COLO829 (cell line): ENCODE results near the gene TAS2R46.
"Not testable (repeated sequence)": the region's sequence is repeated elsewhere in the genome, so short reads cannot be mapped to it uniquely, and the experiment has no call there.

Experiments used
- DNase-seq: peaks from one replicate; pipeline ENCODE4 v3.0.0; 2012; ENCODE audit warnings: low spot score

TAS2R46 gene

GRCh38 chr12:11062194-11062593 is at the start of gene TAS2R46:
TAS2R46 (minus strand) TSS chr12:11062294; CDS start chr12:11062294, 0 bp downstream.
- DNase-seq = not testable (repeated sequence)

- not testable (repeated sequence) for DNase-seq
Observed at GRCh38 chr12:11111213-11111612, 49.1 kb upstream of the TAS2R46 start.

GRCh38 chr12:11108862-11109261 is 46.8 kb upstream of the TAS2R46 start:
- no peak for DNase-seq

- DNase-seq = no peak
Observed at GRCh38 chr12:11107719-11108118, 45.6 kb upstream of the TAS2R46 start.

GRCh38 chr12:11106288-11106687 is 44.2 kb upstream of the TAS2R46 start:
- DNase-seq = no peak

GRCh38 chr12:11105546-11105945 is 43.5 kb upstream of the TAS2R46 start:
- no peak for DNase-seq

GRCh38 chr12:11094910-11095309 is 32.8 kb upstream of the TAS2R46 start:
- not testable (repeated sequence) for DNase-seq

GRCh38 chr12:11092128-11092527 is 30.0 kb upstream of the TAS2R46 start, which contains the start of gene TAS2R43:
TAS2R43 (minus strand) TSS chr12:11092313; CDS start chr12:11092229, 84 bp downstream.
- DNase-seq = no peak

- no peak for DNase-seq
Observed at GRCh38 chr12:11089246-11089645, 27.2 kb upstream of the TAS2R46 start.

GRCh38 chr12:11085419-11085818 is 23.3 kb upstream of the TAS2R46 start:
- no peak for DNase-seq

GRCh38 chr12:11081987-11082386 is 19.9 kb upstream of the TAS2R46 start:
- DNase-seq = no peak

GRCh38 chr12:11078246-11078645 is 16.2 kb upstream of the TAS2R46 start:
- no peak for DNase-seq

GRCh38 chr12:11075642-11076041 is 13.5 kb upstream of the TAS2R46 start:
- no peak for DNase-seq

GRCh38 chr12:11071414-11071813 is 9.3 kb upstream of the TAS2R46 start:
- no peak for DNase-seq

GRCh38 chr12:11070999-11071398 is 8.9 kb upstream of the TAS2R46 start:
- DNase-seq = no peak

- no peak for DNase-seq
Observed at GRCh38 chr12:11069854-11070365, 7.8 kb upstream of the TAS2R46 start.

- DNase-seq = no peak
Observed at GRCh38 chr12:11067514-11067913, 5.4 kb upstream of the TAS2R46 start.

GRCh38 chr12:11059784-11060183 is 2.3 kb downstream of the TAS2R46 start:
- DNase-seq = no peak

GRCh38 chr12:11059041-11059440 is 3.1 kb downstream of the TAS2R46 start:
- DNase-seq = no peak

- no peak for DNase-seq
Observed at GRCh38 chr12:11055306-11055705, 6.8 kb downstream of the TAS2R46 start.

GRCh38 chr12:11049806-11050531 is 12.1 kb downstream of the TAS2R46 start:
- DNase-seq = not testable (repeated sequence)

- DNase-seq = not testable (repeated sequence)
Observed at GRCh38 chr12:11041366-11041765, 20.7 kb downstream of the TAS2R46 start.

GRCh38 chr12:11040162-11040561 is 21.9 kb downstream of the TAS2R46 start:
- DNase-seq = no peak

GRCh38 chr12:11039171-11039570 is 22.9 kb downstream of the TAS2R46 start:
- DNase-seq = no peak
